Measurements from ENCODE around the gene OSM.

Gene OSM

GRCh38 chr22:30243661-30244060, 23.0 kb downstream of the OSM start:
- Histone ChIP-seq H3K36me3 (ENCODE audit: insufficient read depth, low read length) (no peaks in the 10 kb centered on the region), H4K20me1 (ENCODE audit: insufficient read depth, low read length) (no peaks in the 10 kb centered on the region), H3K27me3 (ENCODE audit: insufficient read depth, low read length) (peaks cover 14% of the 10 kb centered on the region; the same call in 1 of the 2 replicates), H3K9me3 (ENCODE audit: low read length) (no peaks in the 10 kb centered on the region), H3F3A (ENCODE audit: insufficient read depth, low read length) (no peaks in the 10 kb centered on the region), H2AFZ (ENCODE audit: low read length) (no peak overlapping the region), H3K79me2 (ENCODE audit: insufficient read depth, low read length) (no peaks in the 10 kb centered on the region), H3K9ac (ENCODE audit: low read length) (no peak overlapping the region), H3K4me3 (ENCODE audit: low read depth, low read length, poor library complexity, severe bottlenecking) (no peak overlapping the region), H3K27ac (ENCODE audit: low read depth, low read length, poor library complexity, severe bottlenecking) (no peak overlapping the region), H3K4me2 (ENCODE audit: low read length) (no peak overlapping the region), H3K9me2 (ENCODE audit: low read depth, low read length) (no peaks in the 10 kb centered on the region), H3K4me1 (ENCODE audit: insufficient read depth, low read length, severe bottlenecking) (no peaks in the 10 kb centered on the region)
- TF ChIP-seq EZH2 (IDR thresholded peaks at IDR 0.05; ENCODE audit: borderline replicate concordance, low read length): no peak
- TF ChIP-seq CTCF (IDR thresholded peaks at IDR 0.05; ENCODE audit: low read length): no peak

DNA sequence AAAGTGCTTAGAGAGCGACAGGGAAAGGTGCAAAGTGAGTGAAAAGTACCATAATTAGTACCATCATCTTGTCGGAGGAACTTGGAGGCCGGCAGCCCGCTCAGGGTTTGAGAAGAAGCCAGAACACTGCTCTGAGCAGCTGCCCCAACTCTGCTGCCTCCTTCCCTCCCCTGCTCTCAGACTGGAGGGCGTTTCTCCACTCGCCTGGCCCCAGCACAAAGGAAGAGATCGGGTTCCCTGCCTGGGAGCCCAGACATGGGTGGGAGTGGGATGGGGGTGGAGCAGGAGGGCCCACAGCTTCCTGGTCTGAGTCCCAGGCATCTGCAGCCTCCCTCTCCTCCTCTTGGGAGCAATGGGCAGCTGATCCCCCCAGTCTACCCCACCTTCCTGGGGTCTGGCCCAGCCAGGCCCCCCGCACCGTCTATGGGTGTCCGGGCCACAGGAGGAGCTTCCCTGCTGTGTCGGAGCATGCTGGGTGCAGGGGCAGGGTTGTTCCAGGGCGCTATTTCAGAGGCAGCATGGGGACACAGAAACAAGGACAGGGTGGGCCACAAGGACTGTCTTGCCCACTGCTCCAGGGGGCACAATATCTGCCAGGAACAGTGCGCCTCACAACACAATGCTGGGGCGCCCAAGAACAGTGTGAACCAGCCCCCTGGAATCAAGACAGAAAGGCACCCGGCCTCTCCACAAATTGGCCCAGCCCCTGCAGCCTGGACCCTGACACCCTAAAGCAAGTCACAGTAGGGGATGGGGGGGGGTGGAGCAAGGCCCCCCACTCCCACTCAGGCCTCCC, 24.9 kb downstream of the OSM start:
- H3K9me2 ChIP-seq (ENCODE audit: low read depth, low read length): no peaks in the 10 kb centered on the region
- H3K4me3 ChIP-seq (ENCODE audit: low read depth, low read length, poor library complexity, severe bottlenecking): no peak overlapping the region
- TF ChIP-seq EZH2 (IDR thresholded peaks at IDR 0.05; ENCODE audit: borderline replicate concordance, low read length) (no peak), CTCF (IDR thresholded peaks at IDR 0.05; ENCODE audit: low read length) (no peak)
- no peak overlapping the region for H3K4me2 ChIP-seq (ENCODE audit: low read length)
- no peak overlapping the region for H2AFZ ChIP-seq (ENCODE audit: low read length)
- no peaks in the 10 kb centered on the region for H3F3A ChIP-seq (ENCODE audit: insufficient read depth, low read length)
- peaks cover 6% of the 10 kb centered on the region; the same call in 1 of the 2 replicates for H3K27me3 ChIP-seq (ENCODE audit: insufficient read depth, low read length)
- H3K27ac ChIP-seq (ENCODE audit: low read depth, low read length, poor library complexity, severe bottlenecking): no peak overlapping the region
- H3K36me3 ChIP-seq (ENCODE audit: insufficient read depth, low read length): no peaks in the 10 kb centered on the region
- H3K9me3 ChIP-seq (ENCODE audit: low read length): no peaks in the 10 kb centered on the region
- no peaks in the 10 kb centered on the region for H4K20me1 ChIP-seq (ENCODE audit: insufficient read depth, low read length)
- H3K4me1 ChIP-seq (ENCODE audit: insufficient read depth, low read length, severe bottlenecking): no peaks in the 10 kb centered on the region
- no peaks in the 10 kb centered on the region for H3K79me2 ChIP-seq (ENCODE audit: insufficient read depth, low read length)
- no peak overlapping the region for H3K9ac ChIP-seq (ENCODE audit: low read length)

DNA sequence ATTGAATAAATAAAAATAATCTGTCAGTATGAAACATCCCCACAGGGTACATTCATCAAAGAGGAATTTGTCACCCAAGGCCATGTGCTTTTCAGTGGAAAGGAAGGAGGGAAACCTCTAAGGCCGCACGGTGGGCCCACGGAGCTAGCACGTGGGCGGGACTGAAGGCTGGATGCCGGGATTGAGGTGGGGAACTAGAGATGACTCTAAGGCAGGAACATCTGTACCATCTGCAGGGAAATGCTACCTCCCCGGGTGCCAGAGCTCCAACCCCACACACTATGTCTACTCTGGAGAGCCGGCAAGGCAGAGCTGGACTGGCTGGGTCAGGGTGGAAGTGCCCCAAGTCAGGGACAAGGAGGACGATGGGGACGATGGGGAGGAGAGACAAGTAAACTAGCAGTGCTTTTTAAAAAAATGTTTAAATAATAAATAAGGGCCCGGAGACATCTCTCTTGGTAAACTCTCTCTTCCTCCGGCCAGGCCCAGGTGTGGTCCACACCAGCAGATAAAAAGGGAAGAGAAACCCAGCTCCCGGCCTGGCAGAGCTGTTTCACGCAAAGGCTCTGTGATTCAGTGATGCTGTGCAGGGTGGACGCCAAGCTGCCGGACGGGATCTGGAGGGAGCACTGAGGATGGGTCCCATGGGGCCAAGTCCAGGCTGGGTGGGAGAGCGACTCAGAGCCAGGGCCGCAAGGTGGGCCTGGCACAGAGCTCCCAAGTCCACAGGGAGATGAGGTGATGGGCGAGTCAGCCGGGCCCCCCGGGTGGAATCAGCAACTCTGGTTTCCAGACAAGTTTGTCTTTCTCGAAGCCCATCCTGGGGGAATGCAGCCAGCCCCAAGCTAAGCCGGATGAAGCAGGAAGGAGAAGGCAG, 25.9 kb downstream of the OSM start:
- Histone ChIP-seq H3K27me3 (ENCODE audit: insufficient read depth, low read length) (peaks cover 6% of the 10 kb centered on the region; the same call in 1 of the 2 replicates), H3K9me2 (ENCODE audit: low read depth, low read length) (no peaks in the 10 kb centered on the region), H3K4me3 (ENCODE audit: low read depth, low read length, poor library complexity, severe bottlenecking) (no peak overlapping the region), H4K20me1 (ENCODE audit: insufficient read depth, low read length) (no peaks in the 10 kb centered on the region), H3K27ac (ENCODE audit: low read depth, low read length, poor library complexity, severe bottlenecking) (no peak overlapping the region), H3K79me2 (ENCODE audit: insufficient read depth, low read length) (no peaks in the 10 kb centered on the region), H3K9ac (ENCODE audit: low read length) (no peak overlapping the region), H3K4me1 (ENCODE audit: insufficient read depth, low read length, severe bottlenecking) (no peaks in the 10 kb centered on the region), H3K36me3 (ENCODE audit: insufficient read depth, low read length) (no peaks in the 10 kb centered on the region), H3F3A (ENCODE audit: insufficient read depth, low read length) (no peaks in the 10 kb centered on the region), H2AFZ (ENCODE audit: low read length) (no peak overlapping the region), H3K9me3 (ENCODE audit: low read length) (no peaks in the 10 kb centered on the region), H3K4me2 (ENCODE audit: low read length) (no peak overlapping the region)
- no peak for TF ChIP-seq CTCF (IDR thresholded peaks at IDR 0.05; ENCODE audit: low read length)
